ENCODE results near the gene PSPC1. TPM values are rescaled to one million over a fixed set of nuclear protein-coding genes. Genes with fewer than 3 reads are reported as not detected.

Gene PSPC1
- total RNA-seq, 4 donors from 2014 or later, result 60.2 to 304 (median 83.6) TPM

DNA sequence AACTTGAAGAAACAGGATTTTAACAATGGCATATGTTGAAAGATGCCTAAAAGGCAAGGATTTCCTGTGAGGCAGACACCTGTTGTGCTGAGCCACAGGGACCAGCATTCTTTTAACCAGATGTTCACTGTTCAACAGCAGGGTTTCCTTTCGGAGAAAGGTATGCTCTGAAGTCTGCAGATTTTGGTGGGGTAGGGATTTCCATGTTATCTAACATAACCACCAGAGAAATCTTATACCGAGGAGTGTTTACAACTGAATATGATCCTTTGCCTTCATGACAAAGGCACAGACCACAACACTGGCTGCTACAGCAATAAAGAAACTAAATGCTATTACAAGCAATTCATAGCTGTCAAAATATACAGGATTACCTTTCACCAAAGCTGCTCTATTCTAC is 101.2 kb downstream of the PSPC1 start:
- in situ Hi-C loops (cut with MboI; ENCODE audit: low pct_ligation_motif_present in 1 of 4, low pct_unique_long_range_greater_than_20kb in 1 of 4, low sequenced_read_pairs in 3 of 4), result no loop called here
- Histone ChIP-seq H3K27me3 (no peaks in the 10 kb centered on the region), H3K27ac (no peak overlapping the region), H3K36me3 (peaks cover 0 to 8% (median 2%) of the 10 kb centered on the region in 4 donors), H3K4me3 (no peak overlapping the region), H3K9me3 (no peaks in the 10 kb centered on the region), H3K4me1 (peaks cover 0 to 16% (median 7%) of the 10 kb centered on the region in 4 donors)
- TF ChIP-seq POLR2A (IDR thresholded peaks at IDR 0.05), result no peak
- TF ChIP-seq POLR2AphosphoS5 (IDR thresholded peaks at IDR 0.05), result no peak
- TF ChIP-seq, protein P1, sequence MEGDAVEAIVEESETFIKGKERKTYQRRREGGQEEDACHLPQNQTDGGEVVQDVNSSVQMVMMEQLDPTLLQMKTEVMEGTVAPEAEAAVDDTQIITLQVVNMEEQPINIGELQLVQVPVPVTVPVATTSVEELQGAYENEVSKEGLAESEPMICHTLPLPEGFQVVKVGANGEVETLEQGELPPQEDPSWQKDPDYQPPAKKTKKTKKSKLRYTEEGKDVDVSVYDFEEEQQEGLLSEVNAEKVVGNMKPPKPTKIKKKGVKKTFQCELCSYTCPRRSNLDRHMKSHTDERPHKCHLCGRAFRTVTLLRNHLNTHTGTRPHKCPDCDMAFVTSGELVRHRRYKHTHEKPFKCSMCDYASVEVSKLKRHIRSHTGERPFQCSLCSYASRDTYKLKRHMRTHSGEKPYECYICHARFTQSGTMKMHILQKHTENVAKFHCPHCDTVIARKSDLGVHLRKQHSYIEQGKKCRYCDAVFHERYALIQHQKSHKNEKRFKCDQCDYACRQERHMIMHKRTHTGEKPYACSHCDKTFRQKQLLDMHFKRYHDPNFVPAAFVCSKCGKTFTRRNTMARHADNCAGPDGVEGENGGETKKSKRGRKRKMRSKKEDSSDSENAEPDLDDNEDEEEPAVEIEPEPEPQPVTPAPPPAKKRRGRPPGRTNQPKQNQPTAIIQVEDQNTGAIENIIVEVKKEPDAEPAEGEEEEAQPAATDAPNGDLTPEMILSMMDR (IDR thresholded peaks at IDR 0.05), result no peak
- no peak for TF ChIP-seq EP300 (IDR thresholded peaks at IDR 0.05; ENCODE audit: low read depth)
- DNase-seq, result no peak
- intact Hi-C loops (cut with DNase I; ENCODE audit: low total_unique reads), result no loop called here
- WGBS, 2 donors (ENCODE audit: low coverage in 1 of 2), result 58 to 76% methylated on average over 2 of the region's 2 CpGs

GRCh38 chr13:19680751-19681150 is 102.0 kb downstream of the PSPC1 start:
- 87 to 90% methylated on average over 6 to 7 of the region's 7 CpGs for WGBS, 2 donors (ENCODE audit: low coverage in 1 of 2)
- in situ Hi-C loops (cut with MboI; ENCODE audit: low pct_ligation_motif_present in 1 of 4, low pct_unique_long_range_greater_than_20kb in 1 of 4, low sequenced_read_pairs in 3 of 4) (no loop called here), intact Hi-C loops (cut with DNase I; ENCODE audit: low total_unique reads) (no loop called here)
- H3K9me3 ChIP-seq, result no peaks in the 10 kb centered on the region
- TF ChIP-seq EP300 (IDR thresholded peaks at IDR 0.05; ENCODE audit: low read depth), result no peak
- TF ChIP-seq POLR2A (IDR thresholded peaks at IDR 0.05), result no peak
- no peak for TF ChIP-seq POLR2AphosphoS5 (IDR thresholded peaks at IDR 0.05)
- TF ChIP-seq, protein P1 (IDR thresholded peaks at IDR 0.05), result no peak
- H3K27me3 ChIP-seq, result no peaks in the 10 kb centered on the region
- H3K4me1 ChIP-seq, result peaks cover 0 to 13% (median 6%) of the 10 kb centered on the region in 4 donors
- peaks cover 0 to 12% (median 2%) of the 10 kb centered on the region in 4 donors for H3K36me3 ChIP-seq
- no peak overlapping the region for H3K27ac ChIP-seq
- H3K4me3 ChIP-seq, result no peak overlapping the region
- DNase-seq, result no peak

GRCh38 chr13:19676168-19676567 is 106.6 kb downstream of the PSPC1 start:
- Histone ChIP-seq H3K4me1 (no peaks in the 10 kb centered on the region), H3K27me3 (no peaks in the 10 kb centered on the region), H3K9me3 (no peaks in the 10 kb centered on the region), H3K27ac (no peak overlapping the region), H3K36me3 (peaks cover 0 to 31% (median 12%) of the 10 kb centered on the region in 4 donors), H3K4me3 (no peak overlapping the region)
- TF ChIP-seq POLR2AphosphoS5 (IDR thresholded peaks at IDR 0.05) (no peak), POLR2A (IDR thresholded peaks at IDR 0.05) (no peak), EP300 (IDR thresholded peaks at IDR 0.05; ENCODE audit: low read depth) (no peak)
- TF ChIP-seq, protein P1 (IDR thresholded peaks at IDR 0.05), result no peak
- intact Hi-C loops (cut with DNase I; ENCODE audit: low total_unique reads) (no loop called here), in situ Hi-C loops (cut with MboI; ENCODE audit: low pct_ligation_motif_present in 1 of 4, low pct_unique_long_range_greater_than_20kb in 1 of 4, low sequenced_read_pairs in 3 of 4) (no loop called here)
- 72 to 89% methylated on average over 2 to 3 of the region's 3 CpGs for WGBS, 2 donors (ENCODE audit: low coverage in 1 of 2)
- DNase-seq, result no peak

- no peaks in the 10 kb centered on the region for H3K4me1 ChIP-seq
- WGBS, 2 donors (ENCODE audit: low coverage in 1 of 2), result 87 to 90% methylated on average over 7 to 10 of the region's 10 CpGs
- no peaks in the 10 kb centered on the region for H3K9me3 ChIP-seq
- in situ Hi-C loops (cut with MboI; ENCODE audit: low pct_ligation_motif_present in 1 of 4, low pct_unique_long_range_greater_than_20kb in 1 of 4, low sequenced_read_pairs in 3 of 4), result no loop called here
- TF ChIP-seq, protein P1 (IDR thresholded peaks at IDR 0.05), result no peak
- TF ChIP-seq POLR2A (IDR thresholded peaks at IDR 0.05) (no peak), POLR2AphosphoS5 (IDR thresholded peaks at IDR 0.05) (no peak), EP300 (IDR thresholded peaks at IDR 0.05; ENCODE audit: low read depth) (no peak)
- peaks cover 0 to 43% (median 17%) of the 10 kb centered on the region in 4 donors for H3K36me3 ChIP-seq
- intact Hi-C loops (cut with DNase I; ENCODE audit: low total_unique reads), result no loop called here
- H3K27me3 ChIP-seq, result no peaks in the 10 kb centered on the region
- no peak overlapping the region for H3K27ac ChIP-seq
- no peak for DNase-seq
- H3K4me3 ChIP-seq, result no peak overlapping the region
Observed at GRCh38 chr13:19674898-19675297, 107.8 kb downstream of the PSPC1 start.
